Mesothelial cell of epicardium (in vitro differentiated cells): ENCODE results near the gene HIVEP3. TPM values are rescaled to one million over a fixed set of nuclear protein-coding genes. Genes with fewer than 3 reads are reported as not detected.

Source experiments
- DNase-seq, 2 experiments: peaks; one replicate each; pipeline ENCODE4 v3.0.0; 2021; ENCODE audit warnings: low spot score in 2 of 2; ENCODE audit not compliant: unreplicated experiment in 2 of 2
- H3K27ac Mint-ChIP-seq: 2 replicates; pipeline ENCODE4 v1.8.0; 2021; ENCODE audit warnings: mixed read lengths
- H3K27me3 Mint-ChIP-seq: 2 replicates; pipeline ENCODE4 v1.8.0; 2021; ENCODE audit warnings: low read depth, mixed read lengths
- H3K36me3 Mint-ChIP-seq: 2 replicates; pipeline ENCODE4 v1.8.0; 2021; ENCODE audit warnings: mixed read lengths
- H3K4me1 Mint-ChIP-seq: 2 replicates; pipeline ENCODE4 v1.8.0; 2021; ENCODE audit warnings: mixed read lengths
- H3K4me3 Mint-ChIP-seq: 2 replicates; pipeline ENCODE4 v1.8.0; 2021; ENCODE audit warnings: mild to moderate bottlenecking, moderate library complexity, mixed read lengths
- H3K9me3 Mint-ChIP-seq: 2 replicates; pipeline ENCODE4 v1.8.0; 2021; ENCODE audit warnings: mixed read lengths
- CTCF ChIP-seq: fragments of 200-600 bp; sonication (generic); IDR thresholded peaks from one replicate; pipeline ENCODE4 v1.5.0; 2021; ENCODE audit warnings: antibody characterized with exemption; ENCODE audit not compliant: unreplicated experiment
- total RNA-seq: library from RNA; stranded (reverse); gene quantifications from 3 replicates; pipeline ENCODE4 v1.2.1, GENCODE V29; 2021

Gene HIVEP3
- total RNA-seq, 1 donor from 2014 or later, result 8.9 TPM

- peaks cover 11% of the 10 kb centered on the region for H3K27me3 Mint-ChIP-seq
- H3K27ac Mint-ChIP-seq, result no peak overlapping the region
- TF ChIP-seq CTCF, result no peak
- no peaks in the 10 kb centered on the region for H3K36me3 Mint-ChIP-seq
- H3K9me3 Mint-ChIP-seq, result no peaks in the 10 kb centered on the region
- H3K4me1 Mint-ChIP-seq, result peaks cover 16% of the 10 kb centered on the region
- H3K4me3 Mint-ChIP-seq, result no peak overlapping the region
- no peak for DNase-seq
Observed at GRCh38 chr1:41622859-41623732, 295.6 kb downstream of the HIVEP3 start.

GRCh38 chr1:41622402-41622801 is 296.3 kb downstream of the HIVEP3 start:
- H3K4me3 Mint-ChIP-seq, result no peak overlapping the region
- no peak for TF ChIP-seq CTCF
- no peak overlapping the region for H3K27ac Mint-ChIP-seq
- H3K9me3 Mint-ChIP-seq, result no peaks in the 10 kb centered on the region
- no peak for DNase-seq
- peaks cover 15% of the 10 kb centered on the region for H3K27me3 Mint-ChIP-seq
- H3K4me1 Mint-ChIP-seq, result peaks cover 13% of the 10 kb centered on the region
- no peaks in the 10 kb centered on the region for H3K36me3 Mint-ChIP-seq

- peaks cover 15% of the 10 kb centered on the region for H3K27me3 Mint-ChIP-seq
- DNase-seq, result no peak
Observed at GRCh38 chr1:41621791-41622190, 296.9 kb downstream of the HIVEP3 start.

GRCh38 chr1:41621256-41621655 is 297.5 kb downstream of the HIVEP3 start:
- peaks cover 9% of the 10 kb centered on the region for H3K4me1 Mint-ChIP-seq
- H3K27ac Mint-ChIP-seq, result no peak overlapping the region
- H3K4me3 Mint-ChIP-seq, result no peak overlapping the region
- H3K36me3 Mint-ChIP-seq, result no peaks in the 10 kb centered on the region
- no peak for TF ChIP-seq CTCF
- H3K27me3 Mint-ChIP-seq, result peaks cover 15% of the 10 kb centered on the region
- no peaks in the 10 kb centered on the region for H3K9me3 Mint-ChIP-seq
- no peak for DNase-seq

More at GRCh38 chr1:41621791-41622190, 296.9 kb downstream of the HIVEP3 start:
- Mint-ChIP-seq H3K27ac (no peak overlapping the region), H3K9me3 (no peaks in the 10 kb centered on the region), H3K36me3 (no peaks in the 10 kb centered on the region), H3K4me1 (peaks cover 13% of the 10 kb centered on the region), H3K4me3 (no peak overlapping the region)
- no peak for TF ChIP-seq CTCF

- H3K27ac Mint-ChIP-seq, result no peak overlapping the region
Observed at GRCh38 chr1:41620365-41621169, 298.2 kb downstream of the HIVEP3 start.

More at GRCh38 chr1:41620365-41621169, 298.2 kb downstream of the HIVEP3 start:
- H3K36me3 Mint-ChIP-seq, result no peaks in the 10 kb centered on the region
- H3K4me1 Mint-ChIP-seq, result peaks cover 5% of the 10 kb centered on the region
- no peak overlapping the region for H3K4me3 Mint-ChIP-seq
- no peak for TF ChIP-seq CTCF
- no peak for DNase-seq
- peaks cover 15% of the 10 kb centered on the region for H3K27me3 Mint-ChIP-seq
- H3K9me3 Mint-ChIP-seq, result no peaks in the 10 kb centered on the region
